Measurements from ENCODE around the gene C8A.

GRCh38 chr1:56929492-56929891, 74.9 kb downstream of the C8A start:
- TF ChIP-seq, protein P1, sequence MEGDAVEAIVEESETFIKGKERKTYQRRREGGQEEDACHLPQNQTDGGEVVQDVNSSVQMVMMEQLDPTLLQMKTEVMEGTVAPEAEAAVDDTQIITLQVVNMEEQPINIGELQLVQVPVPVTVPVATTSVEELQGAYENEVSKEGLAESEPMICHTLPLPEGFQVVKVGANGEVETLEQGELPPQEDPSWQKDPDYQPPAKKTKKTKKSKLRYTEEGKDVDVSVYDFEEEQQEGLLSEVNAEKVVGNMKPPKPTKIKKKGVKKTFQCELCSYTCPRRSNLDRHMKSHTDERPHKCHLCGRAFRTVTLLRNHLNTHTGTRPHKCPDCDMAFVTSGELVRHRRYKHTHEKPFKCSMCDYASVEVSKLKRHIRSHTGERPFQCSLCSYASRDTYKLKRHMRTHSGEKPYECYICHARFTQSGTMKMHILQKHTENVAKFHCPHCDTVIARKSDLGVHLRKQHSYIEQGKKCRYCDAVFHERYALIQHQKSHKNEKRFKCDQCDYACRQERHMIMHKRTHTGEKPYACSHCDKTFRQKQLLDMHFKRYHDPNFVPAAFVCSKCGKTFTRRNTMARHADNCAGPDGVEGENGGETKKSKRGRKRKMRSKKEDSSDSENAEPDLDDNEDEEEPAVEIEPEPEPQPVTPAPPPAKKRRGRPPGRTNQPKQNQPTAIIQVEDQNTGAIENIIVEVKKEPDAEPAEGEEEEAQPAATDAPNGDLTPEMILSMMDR (IDR thresholded peaks at IDR 0.05) = no peak
- TF ChIP-seq EP300 (IDR thresholded peaks at IDR 0.05) = no peak

Data from esophagus muscularis mucosa (tissue), 3 donors.